GM23248 (cell line): ENCODE measurements around the gene GSK3A.

ENCODE experiments used
- EZH2 ChIP-seq: fragments of 200-600 bp; sonication (generic); IDR thresholded peaks from 2 replicates; pipeline ENCODE4 v1.6.1; 2018; ENCODE audit warnings: antibody characterized with exemption, mild to moderate bottlenecking; ENCODE audit not compliant: insufficient read depth, poor library complexity, severe bottlenecking
- EZH2phosphoT487 ChIP-seq: fragments of 200-600 bp; sonication (generic); IDR thresholded peaks from 2 replicates; pipeline ENCODE4 v1.6.1; 2018; ENCODE audit warnings: antibody characterized with exemption, moderate library complexity, mild to moderate bottlenecking, low read depth; ENCODE audit not compliant: insufficient read depth

GRCh38 chr19:42250666-42251531 is 8.5 kb upstream of the GSK3A start:
- TF ChIP-seq EZH2phosphoT487: no peak
- TF ChIP-seq EZH2: no peak
